IPS-18a (cell line): ENCODE data around the gene VAMP2.

ENCODE experiments used
- H3K27ac ChIP-seq: one replicate; pipeline ENCODE4 v1.5.1; 2013; ENCODE audit warnings: low read length
- H3K27me3 ChIP-seq: one replicate; pipeline ENCODE4 v1.6.1; 2013; ENCODE audit warnings: mild to moderate bottlenecking, low read length; ENCODE audit not compliant: control insufficient read depth, insufficient read depth
- H3K36me3 ChIP-seq: one replicate; pipeline ENCODE4 v1.6.1; 2013; ENCODE audit warnings: low read depth, low read length; ENCODE audit not compliant: control insufficient read depth
- H3K4me1 ChIP-seq: one replicate; pipeline ENCODE4 v1.6.1; 2013; ENCODE audit warnings: low read depth, low read length; ENCODE audit not compliant: control insufficient read depth
- H3K4me3 ChIP-seq: one replicate; pipeline ENCODE4 v1.5.1; 2013; ENCODE audit warnings: low read length
- H3K9ac ChIP-seq: one replicate; pipeline ENCODE4 v1.6.1; 2013; ENCODE audit warnings: mild to moderate bottlenecking, low read length, moderate library complexity
- H3K9me3 ChIP-seq: one replicate; pipeline ENCODE4 v1.6.1; 2013; ENCODE audit warnings: low read depth, low read length; ENCODE audit not compliant: control insufficient read depth

The VAMP2 gene

GRCh38 chr17:8122924-8123694, 39.6 kb downstream of the VAMP2 start:
- Histone ChIP-seq H3K36me3 (no peaks in the 10 kb centered on the region), H3K9me3 (no peaks in the 10 kb centered on the region), H3K4me1 (peaks cover 11% of the 10 kb centered on the region), H3K4me3 (peak overlapping the region; percentile 79), H3K27ac (no peak overlapping the region), H3K27me3 (peaks cover 65% of the 10 kb centered on the region), H3K9ac (no peak overlapping the region)

- H3K4me3 ChIP-seq, result peak overlapping the region; percentile 79
- H3K4me1 ChIP-seq, result peaks cover 11% of the 10 kb centered on the region
- H3K36me3 ChIP-seq, result no peaks in the 10 kb centered on the region
- H3K27ac ChIP-seq, result no peak overlapping the region
- no peaks in the 10 kb centered on the region for H3K9me3 ChIP-seq
- H3K9ac ChIP-seq, result no peak overlapping the region
- H3K27me3 ChIP-seq, result peaks cover 65% of the 10 kb centered on the region
These were observed 40.3 kb downstream of the VAMP2 start for GRCh38 chr17:8122422-8122923.

- H3K27ac ChIP-seq, result no peak overlapping the region
- no peaks in the 10 kb centered on the region for H3K9me3 ChIP-seq
- H3K36me3 ChIP-seq, result no peaks in the 10 kb centered on the region
- no peak overlapping the region for H3K9ac ChIP-seq
- H3K27me3 ChIP-seq, result peaks cover 65% of the 10 kb centered on the region
- peak overlapping the region; percentile 79 for H3K4me3 ChIP-seq
- H3K4me1 ChIP-seq, result peaks cover 11% of the 10 kb centered on the region
These were observed 40.9 kb downstream of the VAMP2 start for GRCh38 chr17:8121681-8122421.

- Histone ChIP-seq H3K27ac (no peak overlapping the region), H3K27me3 (peaks cover 67% of the 10 kb centered on the region), H3K36me3 (no peaks in the 10 kb centered on the region), H3K9me3 (no peaks in the 10 kb centered on the region), H3K4me1 (peaks cover 11% of the 10 kb centered on the region), H3K9ac (no peak overlapping the region), H3K4me3 (peak overlapping the region; percentile 79)
These were observed 41.4 kb downstream of the VAMP2 start for GRCh38 chr17:8121407-8121680.

- Histone ChIP-seq H3K27ac (no peak overlapping the region), H3K4me3 (peak overlapping the region; percentile 79), H3K4me1 (peaks cover 11% of the 10 kb centered on the region), H3K9ac (peak overlapping the region; percentile 19), H3K9me3 (no peaks in the 10 kb centered on the region), H3K36me3 (no peaks in the 10 kb centered on the region), H3K27me3 (peaks cover 67% of the 10 kb centered on the region)
These were observed 42.0 kb downstream of the VAMP2 start for GRCh38 chr17:8120520-8121406.

- Histone ChIP-seq H3K27me3 (peaks cover 68% of the 10 kb centered on the region), H3K36me3 (no peaks in the 10 kb centered on the region), H3K4me3 (peak overlapping the region; percentile 79), H3K9ac (peak overlapping the region; percentile 19), H3K4me1 (peaks cover 7% of the 10 kb centered on the region), H3K9me3 (no peaks in the 10 kb centered on the region), H3K27ac (no peak overlapping the region)
These were observed 42.9 kb downstream of the VAMP2 start for GRCh38 chr17:8119581-8120519.

GRCh38 chr17:8118769-8119580, 43.8 kb downstream of the VAMP2 start:
- no peaks in the 10 kb centered on the region for H3K4me1 ChIP-seq
- no peak overlapping the region for H3K9ac ChIP-seq
- no peaks in the 10 kb centered on the region for H3K36me3 ChIP-seq
- H3K4me3 ChIP-seq, result peak overlapping the region; percentile 79
- peaks cover 68% of the 10 kb centered on the region for H3K27me3 ChIP-seq
- no peak overlapping the region for H3K27ac ChIP-seq
- H3K9me3 ChIP-seq, result no peaks in the 10 kb centered on the region

- H3K27me3 ChIP-seq, result peaks cover 60% of the 10 kb centered on the region
- H3K27ac ChIP-seq, result no peak within 1 kb of the TSS
- H3K9ac ChIP-seq, result peak within 1 kb of the TSS; percentile 7
- peak within 1 kb of the TSS; percentile 79 for H3K4me3 ChIP-seq
- no peaks in the 10 kb centered on the region for H3K9me3 ChIP-seq
- H3K4me1 ChIP-seq, result no peaks in the 10 kb centered on the region
- H3K36me3 ChIP-seq, result no peaks in the 10 kb centered on the region
These were observed 44.6 kb downstream of the VAMP2 start, which contains the start of gene ALOXE3 for GRCh38 chr17:8117980-8118768. Gene ALOXE3, minus strand, starts transcription at chr17:8118514. Its CDS starts 524 bp downstream, at chr17:8117990.

GRCh38 chr17:8117367-8117979, 45.3 kb downstream of the VAMP2 start:
- peak overlapping the region; percentile 79 for H3K4me3 ChIP-seq
- H3K4me1 ChIP-seq, result no peaks in the 10 kb centered on the region
- no peaks in the 10 kb centered on the region for H3K9me3 ChIP-seq
- no peak overlapping the region for H3K27ac ChIP-seq
- H3K9ac ChIP-seq, result peak overlapping the region; percentile 7
- H3K36me3 ChIP-seq, result no peaks in the 10 kb centered on the region
- H3K27me3 ChIP-seq, result peaks cover 59% of the 10 kb centered on the region
